HepG2 (cell line): Measurements from ENCODE around the gene CCNG1. TPM values are rescaled to one million over a fixed set of nuclear protein-coding genes. Genes with fewer than 3 reads are reported as not detected.

Source experiments
- FOXO1 ChIP-seq: sonication (generic); formaldehyde crosslinking; IDR thresholded peaks from 2 replicates; pipeline ENCODE4 v1.4.0; 2020; ENCODE audit warnings: missing genetic modification reagents
- HNRNPK ChIP-seq: fragments of 200-400 bp; formaldehyde crosslinking; IDR thresholded peaks from 2 replicates; pipeline ENCODE4 v1.6.1; 2018; ENCODE audit warnings: low read length, low read depth, moderate library complexity, mild to moderate bottlenecking; ENCODE audit not compliant: poor library complexity, severe bottlenecking
- JDP2 ChIP-seq: sonication (generic); formaldehyde crosslinking; IDR thresholded peaks from 2 replicates; pipeline ENCODE4 v1.8.1; 2022; ENCODE audit warnings: missing genetic modification reagents, borderline replicate concordance
- NFKBIZ ChIP-seq: IDR thresholded peaks from 2 replicates; pipeline ENCODE4 v1.6.1; 2018; ENCODE audit warnings: missing genetic modification reagents, missing compliant biosample characterization
- NFRKB ChIP-seq: fragments of 450-650 bp; IDR thresholded peaks from 2 replicates; pipeline ENCODE4 v1.6.1; 2017
- PAF1 ChIP-seq: IDR thresholded peaks from 2 replicates; pipeline ENCODE4 v1.6.1; 2016; ENCODE audit warnings: missing genetic modification reagents, missing compliant biosample characterization
- RBM22 ChIP-seq: fragments of 200-400 bp; formaldehyde crosslinking; optimal IDR thresholded peaks from 2 replicates; pipeline ENCODE3; 2017; ENCODE audit warnings: mild to moderate bottlenecking, low read length, moderate library complexity
- SOX5 ChIP-seq: IDR thresholded peaks from 2 replicates; pipeline ENCODE4 v1.6.1; 2016; ENCODE audit warnings: borderline replicate concordance
- SRSF9 ChIP-seq: fragments of 200-400 bp; formaldehyde crosslinking; IDR thresholded peaks from 2 replicates; pipeline ENCODE4 v1.6.1; 2018; ENCODE audit warnings: borderline replicate concordance, mild to moderate bottlenecking, low read depth, low read length; ENCODE audit not compliant: insufficient read depth, poor library complexity, severe bottlenecking
- XBP1 ChIP-seq: sonication (generic); formaldehyde crosslinking; IDR thresholded peaks from 2 replicates; pipeline ENCODE4 v1.5.0; 2020; ENCODE audit warnings: missing genetic modification reagents
- ZNF326 ChIP-seq: sonication (generic); formaldehyde crosslinking; IDR thresholded peaks from 2 replicates; pipeline ENCODE4 v1.4.0; 2020; ENCODE audit warnings: missing genetic modification reagents, borderline replicate concordance
- ZNF543 ChIP-seq: sonication (generic); formaldehyde crosslinking; IDR thresholded peaks from 2 replicates; pipeline ENCODE4 v1.4.0; 2020; ENCODE audit warnings: mild to moderate bottlenecking, missing genetic modification reagents
- ZNF883 ChIP-seq: sonication (generic); formaldehyde crosslinking; IDR thresholded peaks from 2 replicates; pipeline ENCODE4 v1.5.1; 2020; ENCODE audit warnings: mild to moderate bottlenecking, missing genetic modification reagents; ENCODE audit errors: not compliant biosample characterization
- polyA plus RNA-seq, 8 experiments: library from polyadenylated mRNA; depleted of rRNA in 3 of 8; stranded (reverse) in 7 of 8; unstranded in 1 of 8; fragments of >200 nt; fragmentation: Illumina TruSeq in 4 of 8; extraction: Trizol in 4 of 8; gene quantifications; 2 replicates each; pipeline versions ENCODE4 v1.2.1 to v1.2.3, GENCODE V29; 2011 to 2016; ENCODE audit warnings: low read depth in 4 of 8, missing spikeins in 1 of 8, mixed read lengths in 1 of 8; ENCODE audit not compliant: insufficient read depth in 1 of 8
- total RNA-seq, 5 experiments: library from RNA; depleted of rRNA; stranded (reverse); fragments of >200 nt; fragmentation: Illumina TruSeq; extraction: Trizol; gene quantifications; 2 replicates each; pipeline ENCODE4 v1.2.3, GENCODE V29; 2016; ENCODE audit warnings: low read depth in 1 of 5
- TF ChIP-seq, protein P1 (sequence below): sonication (generic); formaldehyde crosslinking; IDR thresholded peaks from 2 replicates; pipeline ENCODE4 v1.4.0; 2020; ENCODE audit warnings: missing genetic modification reagents
- TF ChIP-seq, protein P2 (sequence below): sonication (generic); formaldehyde crosslinking; IDR thresholded peaks from 2 replicates; pipeline ENCODE4 v1.4.0; 2020; ENCODE audit warnings: mild to moderate bottlenecking, missing genetic modification reagents, borderline replicate concordance
- TF ChIP-seq, protein P3 (sequence below): sonication (generic); formaldehyde crosslinking; IDR thresholded peaks from 2 replicates; pipeline ENCODE4 v1.5.1; 2020; ENCODE audit warnings: mild to moderate bottlenecking, missing genetic modification reagents, borderline replicate concordance
- TF ChIP-seq, protein P4 (sequence below): sonication (generic); formaldehyde crosslinking; IDR thresholded peaks from 2 replicates; pipeline ENCODE4 v1.4.0; 2020; ENCODE audit warnings: missing genetic modification reagents

Gene CCNG1
- total and polyA plus RNA-seq, 2 of the 13 experiments (the other 11 are each of a cell fraction or from before 2014, with no cell fraction given): 181 to 353 TPM

DNA sequence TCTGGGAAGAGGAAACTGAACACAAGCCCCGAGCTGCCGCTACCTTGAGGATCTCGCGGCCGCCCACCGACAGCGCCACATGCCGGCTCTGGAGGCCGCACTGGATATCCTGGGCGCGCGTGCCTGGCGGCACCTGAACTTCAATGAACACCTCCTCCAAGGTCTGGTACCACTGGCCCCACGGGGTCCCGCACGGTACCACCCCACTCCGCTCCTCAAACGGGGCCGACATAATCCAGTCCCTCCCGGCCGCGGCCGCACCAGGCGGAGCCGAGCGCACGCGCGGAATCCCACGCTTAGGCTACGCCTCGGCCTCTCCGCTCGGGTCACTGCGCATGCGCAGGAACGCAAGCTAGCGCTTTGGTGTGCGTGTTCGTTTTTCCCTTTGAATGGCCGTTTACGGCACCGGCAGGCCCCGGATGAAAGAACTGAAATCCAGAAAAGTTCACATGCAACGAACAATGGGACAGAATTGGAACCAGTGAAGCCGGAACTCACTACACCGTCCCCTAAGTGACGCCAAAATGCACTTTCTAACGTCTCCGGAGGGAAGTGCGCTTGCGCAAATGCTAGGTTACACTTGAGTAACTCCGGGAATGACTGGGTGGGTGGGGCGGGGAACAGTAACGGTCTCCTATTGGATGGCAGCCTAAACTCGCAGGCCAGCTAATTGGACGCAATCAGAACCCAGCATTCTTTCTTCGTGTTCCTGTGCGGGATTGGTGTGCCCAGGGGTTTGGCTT lies 22.6 kb downstream of the CCNG1 start, which contains the start of gene NUDCD2 (continued):
- no peak for TF ChIP-seq PAF1 (CRISPR knock-in tag)
- TF ChIP-seq, protein P1, sequence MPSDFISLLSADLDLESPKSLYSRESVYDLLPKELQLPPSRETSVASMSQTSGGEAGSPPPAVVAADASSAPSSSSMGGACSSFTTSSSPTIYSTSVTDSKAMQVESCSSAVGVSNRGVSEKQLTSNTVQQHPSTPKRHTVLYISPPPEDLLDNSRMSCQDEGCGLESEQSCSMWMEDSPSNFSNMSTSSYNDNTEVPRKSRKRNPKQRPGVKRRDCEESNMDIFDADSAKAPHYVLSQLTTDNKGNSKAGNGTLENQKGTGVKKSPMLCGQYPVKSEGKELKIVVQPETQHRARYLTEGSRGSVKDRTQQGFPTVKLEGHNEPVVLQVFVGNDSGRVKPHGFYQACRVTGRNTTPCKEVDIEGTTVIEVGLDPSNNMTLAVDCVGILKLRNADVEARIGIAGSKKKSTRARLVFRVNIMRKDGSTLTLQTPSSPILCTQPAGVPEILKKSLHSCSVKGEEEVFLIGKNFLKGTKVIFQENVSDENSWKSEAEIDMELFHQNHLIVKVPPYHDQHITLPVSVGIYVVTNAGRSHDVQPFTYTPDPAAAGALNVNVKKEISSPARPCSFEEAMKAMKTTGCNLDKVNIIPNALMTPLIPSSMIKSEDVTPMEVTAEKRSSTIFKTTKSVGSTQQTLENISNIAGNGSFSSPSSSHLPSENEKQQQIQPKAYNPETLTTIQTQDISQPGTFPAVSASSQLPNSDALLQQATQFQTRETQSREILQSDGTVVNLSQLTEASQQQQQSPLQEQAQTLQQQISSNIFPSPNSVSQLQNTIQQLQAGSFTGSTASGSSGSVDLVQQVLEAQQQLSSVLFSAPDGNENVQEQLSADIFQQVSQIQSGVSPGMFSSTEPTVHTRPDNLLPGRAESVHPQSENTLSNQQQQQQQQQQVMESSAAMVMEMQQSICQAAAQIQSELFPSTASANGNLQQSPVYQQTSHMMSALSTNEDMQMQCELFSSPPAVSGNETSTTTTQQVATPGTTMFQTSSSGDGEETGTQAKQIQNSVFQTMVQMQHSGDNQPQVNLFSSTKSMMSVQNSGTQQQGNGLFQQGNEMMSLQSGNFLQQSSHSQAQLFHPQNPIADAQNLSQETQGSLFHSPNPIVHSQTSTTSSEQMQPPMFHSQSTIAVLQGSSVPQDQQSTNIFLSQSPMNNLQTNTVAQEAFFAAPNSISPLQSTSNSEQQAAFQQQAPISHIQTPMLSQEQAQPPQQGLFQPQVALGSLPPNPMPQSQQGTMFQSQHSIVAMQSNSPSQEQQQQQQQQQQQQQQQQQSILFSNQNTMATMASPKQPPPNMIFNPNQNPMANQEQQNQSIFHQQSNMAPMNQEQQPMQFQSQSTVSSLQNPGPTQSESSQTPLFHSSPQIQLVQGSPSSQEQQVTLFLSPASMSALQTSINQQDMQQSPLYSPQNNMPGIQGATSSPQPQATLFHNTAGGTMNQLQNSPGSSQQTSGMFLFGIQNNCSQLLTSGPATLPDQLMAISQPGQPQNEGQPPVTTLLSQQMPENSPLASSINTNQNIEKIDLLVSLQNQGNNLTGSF (CRISPR knock-in tag): peak; percentile 84; the same call in 1 of the 2 replicates
- no peak for TF ChIP-seq FOXO1 (CRISPR knock-in tag)
- peak; percentile 43; the same call in 1 of the 2 replicates for TF ChIP-seq SOX5 (CRISPR knock-in tag)
- no peak for TF ChIP-seq JDP2
- TF ChIP-seq ZNF883: peak; percentile 81
- TF ChIP-seq RBM22: no peak
- no peak for TF ChIP-seq NFKBIZ (CRISPR knock-in tag)
- peak; percentile 15 for TF ChIP-seq ZNF543 (CRISPR knock-in tag)
- no peak for TF ChIP-seq NFRKB
- TF ChIP-seq, protein P2, sequence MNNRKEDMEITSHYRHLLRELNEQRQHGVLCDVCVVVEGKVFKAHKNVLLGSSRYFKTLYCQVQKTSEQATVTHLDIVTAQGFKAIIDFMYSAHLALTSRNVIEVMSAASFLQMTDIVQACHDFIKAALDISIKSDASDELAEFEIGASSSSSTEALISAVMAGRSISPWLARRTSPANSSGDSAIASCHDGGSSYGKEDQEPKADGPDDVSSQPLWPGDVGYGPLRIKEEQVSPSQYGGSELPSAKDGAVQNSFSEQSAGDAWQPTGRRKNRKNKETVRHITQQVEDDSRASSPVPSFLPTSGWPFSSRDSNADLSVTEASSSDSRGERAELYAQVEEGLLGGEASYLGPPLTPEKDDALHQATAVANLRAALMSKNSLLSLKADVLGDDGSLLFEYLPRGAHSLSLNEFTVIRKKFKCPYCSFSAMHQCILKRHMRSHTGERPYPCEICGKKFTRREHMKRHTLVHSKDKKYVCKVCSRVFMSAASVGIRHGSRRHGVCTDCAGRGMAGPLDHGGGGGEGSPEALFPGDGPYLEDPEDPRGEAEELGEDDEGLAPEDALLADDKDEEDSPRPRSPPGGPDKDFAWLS (CRISPR knock-in tag): no peak
- no peak for TF ChIP-seq ZNF326
- TF ChIP-seq XBP1 (CRISPR knock-in tag): peak; percentile 59; the same call in 1 of the 2 replicates
- TF ChIP-seq, protein P3, sequence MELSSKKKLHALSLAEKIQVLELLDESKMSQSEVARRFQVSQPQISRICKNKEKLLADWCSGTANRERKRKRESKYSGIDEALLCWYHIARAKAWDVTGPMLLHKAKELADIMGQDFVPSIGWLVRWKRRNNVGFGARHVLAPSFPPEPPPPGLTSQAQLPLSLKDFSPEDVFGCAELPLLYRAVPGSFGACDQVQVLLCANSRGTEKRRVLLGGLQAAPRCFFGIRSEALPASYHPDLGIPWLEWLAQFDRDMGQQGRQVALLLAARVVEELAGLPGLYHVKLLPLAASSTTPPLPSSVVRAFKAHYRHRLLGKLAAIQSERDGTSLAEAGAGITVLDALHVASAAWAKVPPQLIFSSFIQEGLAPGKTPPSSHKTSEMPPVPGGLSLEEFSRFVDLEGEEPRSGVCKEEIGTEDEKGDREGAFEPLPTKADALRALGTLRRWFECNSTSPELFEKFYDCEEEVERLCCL (CRISPR knock-in tag): peak; percentile 63; the same call in 1 of the 2 replicates
- TF ChIP-seq, protein P4, sequence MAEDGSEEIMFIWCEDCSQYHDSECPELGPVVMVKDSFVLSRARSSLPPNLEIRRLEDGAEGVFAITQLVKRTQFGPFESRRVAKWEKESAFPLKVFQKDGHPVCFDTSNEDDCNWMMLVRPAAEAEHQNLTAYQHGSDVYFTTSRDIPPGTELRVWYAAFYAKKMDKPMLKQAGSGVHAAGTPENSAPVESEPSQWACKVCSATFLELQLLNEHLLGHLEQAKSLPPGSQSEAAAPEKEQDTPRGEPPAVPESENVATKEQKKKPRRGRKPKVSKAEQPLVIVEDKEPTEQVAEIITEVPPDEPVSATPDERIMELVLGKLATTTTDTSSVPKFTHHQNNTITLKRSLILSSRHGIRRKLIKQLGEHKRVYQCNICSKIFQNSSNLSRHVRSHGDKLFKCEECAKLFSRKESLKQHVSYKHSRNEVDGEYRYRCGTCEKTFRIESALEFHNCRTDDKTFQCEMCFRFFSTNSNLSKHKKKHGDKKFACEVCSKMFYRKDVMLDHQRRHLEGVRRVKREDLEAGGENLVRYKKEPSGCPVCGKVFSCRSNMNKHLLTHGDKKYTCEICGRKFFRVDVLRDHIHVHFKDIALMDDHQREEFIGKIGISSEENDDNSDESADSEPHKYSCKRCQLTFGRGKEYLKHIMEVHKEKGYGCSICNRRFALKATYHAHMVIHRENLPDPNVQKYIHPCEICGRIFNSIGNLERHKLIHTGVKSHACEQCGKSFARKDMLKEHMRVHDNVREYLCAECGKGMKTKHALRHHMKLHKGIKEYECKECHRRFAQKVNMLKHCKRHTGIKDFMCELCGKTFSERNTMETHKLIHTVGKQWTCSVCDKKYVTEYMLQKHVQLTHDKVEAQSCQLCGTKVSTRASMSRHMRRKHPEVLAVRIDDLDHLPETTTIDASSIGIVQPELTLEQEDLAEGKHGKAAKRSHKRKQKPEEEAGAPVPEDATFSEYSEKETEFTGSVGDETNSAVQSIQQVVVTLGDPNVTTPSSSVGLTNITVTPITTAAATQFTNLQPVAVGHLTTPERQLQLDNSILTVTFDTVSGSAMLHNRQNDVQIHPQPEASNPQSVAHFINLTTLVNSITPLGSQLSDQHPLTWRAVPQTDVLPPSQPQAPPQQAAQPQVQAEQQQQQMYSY (CRISPR knock-in tag): peak; percentile 41; the same call in 1 of the 2 replicates
- no peak for TF ChIP-seq SRSF9
- no peak for TF ChIP-seq HNRNPK
